Limb (tissue), 2 donors: ENCODE data around the gene PTPRE.

ENCODE experiments used
- DNase-seq, 2 donors: peaks; one replicate each; pipeline ENCODE4 v3.0.0-alpha.2; 2016; ENCODE audit errors: extremely low spot score in 2 of 2

The PTPRE gene

GRCh38 chr10:127951861-127952574, 45.1 kb downstream of the PTPRE start:
- DNase-seq, result no peak

DNA sequence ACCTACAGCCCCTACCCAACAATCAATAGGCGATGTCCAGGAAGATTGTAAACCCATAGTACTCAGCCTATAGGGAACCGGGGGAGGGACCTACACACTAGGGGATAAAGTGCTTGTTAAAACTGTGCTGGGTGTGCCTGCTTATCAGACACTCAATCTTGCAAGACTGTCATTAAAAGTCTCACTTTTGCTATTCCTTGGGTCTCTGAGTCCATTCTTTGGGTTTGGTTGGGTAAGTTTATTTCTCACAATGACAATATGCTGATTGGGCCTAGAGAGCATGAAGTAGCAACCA, 45.6 kb downstream of the PTPRE start:
- DNase-seq, result no peak

DNA sequence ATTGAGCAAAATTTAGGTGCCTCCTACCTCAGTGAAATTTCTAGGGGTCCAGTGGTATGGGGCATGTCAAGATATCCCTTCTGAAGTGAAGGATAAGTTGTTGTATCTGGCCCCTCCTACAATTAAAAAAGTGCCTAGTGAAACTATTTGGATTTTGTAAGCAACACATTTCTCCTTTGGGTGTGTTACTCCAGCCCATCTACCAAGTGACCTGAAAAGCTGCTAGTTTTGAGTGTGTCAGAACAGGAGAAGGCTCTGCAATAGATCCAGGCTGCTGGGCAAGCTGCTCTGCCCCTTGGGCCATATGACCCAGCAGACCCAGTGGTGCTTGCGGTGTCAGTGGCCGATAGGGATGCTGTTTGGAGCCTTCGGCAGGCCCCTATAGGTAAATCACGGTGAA, 46.0 kb downstream of the PTPRE start:
- DNase-seq, result no peak

DNA sequence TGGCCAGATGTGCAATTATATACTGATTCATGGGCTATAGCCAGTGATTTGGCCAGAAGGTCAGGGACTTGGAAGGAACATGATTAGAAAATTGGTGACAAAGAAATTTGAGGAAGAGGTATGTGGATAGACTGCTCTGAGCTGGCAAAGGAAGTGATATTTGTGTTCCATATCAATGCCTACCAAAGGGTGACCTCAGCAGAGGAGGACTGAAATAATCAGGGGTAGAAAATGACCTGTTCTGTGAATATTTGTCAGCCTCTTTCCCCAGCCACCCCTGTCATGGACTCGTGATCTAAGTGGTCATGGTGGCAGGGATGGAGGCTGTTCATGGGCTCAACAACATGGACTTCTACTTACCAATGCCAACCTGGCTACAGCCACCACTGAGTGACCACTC, 47.0 kb downstream of the PTPRE start:
- no peak for DNase-seq

DNA sequence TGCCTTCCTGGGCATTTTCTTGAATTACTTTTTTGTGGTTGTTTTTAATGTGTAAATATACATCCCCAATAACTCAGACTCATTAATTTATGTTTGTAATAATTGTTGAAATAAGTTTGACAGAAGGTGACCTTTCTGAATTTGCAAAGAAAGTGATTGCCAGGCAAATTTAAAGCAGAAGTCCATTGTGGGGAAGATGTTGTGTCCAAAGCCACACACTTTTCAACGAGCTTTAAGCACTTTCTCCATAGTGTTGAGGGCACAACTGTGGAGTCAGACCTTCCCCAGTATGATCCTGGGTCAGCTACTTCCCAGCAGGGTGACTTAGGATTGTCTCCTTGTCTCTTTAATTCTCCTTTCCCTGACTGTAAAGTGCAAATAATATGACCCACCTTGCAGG, 52.5 kb downstream of the PTPRE start:
- no peak for DNase-seq

DNA sequence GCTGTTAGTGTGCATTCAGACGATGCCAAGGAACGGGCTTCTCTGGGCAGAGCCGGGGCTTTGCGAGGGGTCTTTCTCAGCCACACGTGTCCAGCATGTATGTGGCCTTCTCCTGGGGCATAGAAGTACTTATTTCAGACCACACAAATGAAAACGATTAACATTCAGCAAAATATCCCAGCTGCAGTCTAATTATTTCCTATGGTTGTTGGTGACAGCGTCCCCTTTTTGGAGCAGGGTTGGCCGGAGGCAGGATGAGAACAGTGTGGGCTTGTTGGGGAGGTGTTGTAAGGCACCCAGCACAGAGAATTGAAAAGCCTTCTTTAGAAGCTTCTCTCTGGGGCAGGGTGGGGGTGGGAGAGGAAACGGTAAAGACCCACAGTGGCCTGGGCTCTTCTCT, 54.2 kb downstream of the PTPRE start:
- DNase-seq, result no peak

GRCh38 chr10:127962205-127962604, 55.3 kb downstream of the PTPRE start:
- no peak for DNase-seq

DNA sequence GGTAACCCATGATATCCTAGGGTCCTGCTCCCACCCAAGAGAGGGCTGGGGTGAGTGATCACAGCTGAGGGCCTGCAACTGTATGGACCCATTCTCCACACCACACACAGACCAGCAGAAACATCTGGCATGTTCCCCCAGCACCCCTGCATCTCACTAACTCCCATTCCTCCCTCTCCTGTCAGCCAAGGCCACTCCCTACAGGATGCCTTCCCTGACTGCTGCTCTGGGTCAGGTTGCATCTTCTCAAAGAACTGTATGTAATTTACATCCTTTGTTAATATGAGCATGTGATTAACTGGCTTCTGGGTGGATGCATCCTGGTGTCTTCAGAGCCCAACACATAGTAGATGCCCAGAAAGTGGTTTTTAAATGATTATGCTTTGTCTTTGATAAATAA, 56.2 kb downstream of the PTPRE start:
- no peak for DNase-seq

- no peak for DNase-seq
Measured at GRCh38 chr10:127964621-127965020, 57.7 kb downstream of the PTPRE start.

- DNase-seq, result no peak
Measured at GRCh38 chr10:127966875-127967274, 60.0 kb downstream of the PTPRE start.

- DNase-seq, result no peak
Measured at GRCh38 chr10:127968027-127968441, 61.1 kb downstream of the PTPRE start.

GRCh38 chr10:127968659-127969058, 61.8 kb downstream of the PTPRE start:
- no peak for DNase-seq

GRCh38 chr10:127971101-127971946, 64.4 kb downstream of the PTPRE start:
- DNase-seq, result no peak

GRCh38 chr10:127971963-127972615, 65.2 kb downstream of the PTPRE start:
- no peak for DNase-seq

DNA sequence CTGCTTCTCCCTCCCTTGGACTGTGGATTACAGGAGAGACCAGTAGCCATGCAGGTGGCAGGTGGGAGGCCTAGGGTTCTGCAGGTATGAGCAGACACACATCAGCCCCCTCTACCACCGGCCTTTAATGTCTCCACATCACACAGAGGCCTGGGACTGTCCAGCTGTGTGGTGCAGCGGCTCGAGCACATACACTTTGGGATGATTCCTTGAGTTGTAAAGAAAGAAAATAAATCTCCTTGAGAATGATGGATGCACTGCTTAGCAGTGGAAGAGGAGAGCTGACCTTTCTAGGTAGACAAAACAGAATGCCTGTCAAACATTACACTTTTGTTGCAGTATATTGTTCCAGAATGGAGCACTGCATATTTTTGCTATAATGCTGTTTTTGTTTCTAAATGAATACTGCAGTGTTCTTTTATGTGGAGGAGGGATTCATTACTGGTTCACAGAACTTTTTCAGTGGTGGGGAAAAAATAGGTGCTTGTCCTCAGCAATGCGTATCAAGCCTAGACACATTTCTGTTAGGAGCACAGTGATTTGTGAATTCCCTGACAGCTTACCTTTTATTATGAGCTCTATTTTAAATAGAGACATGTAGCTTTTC, 66.0 kb downstream of the PTPRE start:
- no peak for DNase-seq

GRCh38 chr10:127973791-127974311, 66.9 kb downstream of the PTPRE start:
- no peak for DNase-seq

GRCh38 chr10:127974911-127975310, 68.0 kb downstream of the PTPRE start:
- no peak for DNase-seq

DNA sequence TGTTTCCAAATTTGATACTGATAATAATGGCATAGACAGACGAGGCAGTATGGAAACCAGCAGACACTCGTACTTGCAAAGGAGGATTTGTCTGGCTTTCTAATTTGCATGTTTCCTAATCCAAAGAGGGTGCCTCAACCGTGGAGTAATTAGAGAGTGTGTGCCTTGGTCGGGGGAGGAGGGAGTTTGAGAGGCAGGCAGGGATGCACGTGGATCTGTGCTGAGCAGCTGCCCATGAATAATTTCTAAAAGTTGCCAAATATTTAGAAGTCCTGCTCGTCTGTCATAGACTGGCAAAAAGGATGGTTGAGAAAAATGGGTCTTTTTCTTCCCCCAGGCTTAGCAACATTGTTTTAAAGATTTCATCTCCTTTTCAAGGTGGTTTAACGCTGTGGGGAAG, 69.4 kb downstream of the PTPRE start:
- DNase-seq, result no peak

- no peak for DNase-seq
Measured at GRCh38 chr10:127976701-127977356, 69.9 kb downstream of the PTPRE start.

GRCh38 chr10:127977357-127978009, 70.6 kb downstream of the PTPRE start:
- no peak for DNase-seq

DNA sequence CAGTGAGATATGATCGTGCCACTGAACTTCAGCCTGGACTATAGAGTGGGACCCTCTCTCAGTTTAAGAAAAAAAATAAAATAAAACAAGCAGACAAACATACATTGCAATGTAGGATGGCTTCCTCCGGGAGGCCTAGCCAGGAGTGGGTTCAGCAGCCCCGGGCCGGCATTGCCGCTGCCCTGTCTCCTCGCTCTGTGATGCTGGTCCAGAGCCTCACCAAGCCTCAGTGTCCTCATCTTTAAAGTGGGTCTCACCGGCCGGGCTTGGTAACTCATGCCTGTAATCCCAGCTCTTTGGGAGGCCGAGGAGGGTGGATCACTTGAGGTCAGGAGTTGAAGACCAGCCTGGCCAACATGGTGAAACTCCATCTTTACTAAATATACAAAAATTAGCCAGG, 71.6 kb downstream of the PTPRE start:
- DNase-seq, result no peak
